GM13977 (cell line): ENCODE results near the gene RAPSN.

Experiments used
- DNase-seq: peaks from one replicate; pipeline ENCODE4 v3.0.0; 2012; ENCODE audit warnings: low spot score
- CTCF ChIP-seq: IDR thresholded peaks from 2 replicates; pipeline ENCODE4 v1.5.1; 2012; ENCODE audit warnings: mild to moderate bottlenecking, control low read depth; ENCODE audit not compliant: insufficient read depth; ENCODE audit errors: extremely low read depth, missing control alignments
- in situ Hi-C: fragments of 300-500 bp; cut with MboI; formaldehyde crosslinking; loops from one replicate; pipeline ENCODE4 v1.12.0; 2022; ENCODE audit warnings: low sequenced_read_pairs, low pct_unique_long_range_greater_than_20kb, mixed read lengths, inconsistent platforms; ENCODE audit not compliant: unreplicated experiment

Gene RAPSN

GRCh38 chr11:47468598-47469214 is 19.8 kb upstream of the RAPSN start:
- in situ Hi-C loops = no loop called here
- no peak for DNase-seq
- no peak for TF ChIP-seq CTCF

GRCh38 chr11:47467357-47467756 is 18.4 kb upstream of the RAPSN start:
- in situ Hi-C loops = no loop called here
- TF ChIP-seq CTCF = no peak
- DNase-seq = no peak

- no peak for TF ChIP-seq CTCF
- no peak for DNase-seq
- in situ Hi-C loops = no loop called here
Measured at GRCh38 chr11:47466701-47467250, 17.8 kb upstream of the RAPSN start.

GRCh38 chr11:47466201-47466600 is 17.3 kb upstream of the RAPSN start:
- no peak for DNase-seq
- no peak for TF ChIP-seq CTCF
- in situ Hi-C loops = no loop called here

GRCh38 chr11:47464483-47464882 is 15.5 kb upstream of the RAPSN start:
- in situ Hi-C loops = no loop called here
- no peak for DNase-seq

GRCh38 chr11:47461876-47462275 is 12.9 kb upstream of the RAPSN start:
- TF ChIP-seq CTCF = no peak

More at GRCh38 chr11:47464483-47464882, 15.5 kb upstream of the RAPSN start:
- TF ChIP-seq CTCF = no peak

More at GRCh38 chr11:47461876-47462275, 12.9 kb upstream of the RAPSN start:
- no peak for DNase-seq
- in situ Hi-C loops = no loop called here
